PC-9 (cell line): Measurements from ENCODE around the gene SP6. TPM values are rescaled to one million over a fixed set of nuclear protein-coding genes. Genes with fewer than 3 reads are reported as not detected.

ENCODE experiments used
- BruUV-seq: library from RNA; stranded (reverse); fragments of 400-500 nt; replicated peaks from 2 replicates; lab custom pipeline; 2021; lab: Mats Ljungman, UMichigan
- CTCF ChIA-PET: fragments of 300-600 bp; sonication (Branson Sonifier 250); formaldehyde crosslinking; loops from one replicate; lab custom pipeline; 2022; ENCODE audit warnings: antibody characterized with exemption; lab: Charles Lee
- POLR2A ChIA-PET: fragments of 300-600 bp; sonication (Branson Sonifier 250); formaldehyde crosslinking; loops from one replicate; lab custom pipeline; 2022; ENCODE audit warnings: antibody characterized with exemption; ENCODE audit not compliant: unreplicated experiment; lab: Charles Lee
- DNase-seq, 2 experiments: peaks; one replicate each; pipeline versions ENCODE4 v3.0.0 to v3.0.0-alpha.2; 2015 to 2022; ENCODE audit warnings: mixed read lengths in 1 of 2
- H2AFZ ChIP-seq: fragments of 200-600 bp; sonication (generic); 2 replicates; pipeline ENCODE4 v1.8.1; 2017; ENCODE audit warnings: antibody characterized with exemption
- H3F3A ChIP-seq: fragments of 200-600 bp; sonication (generic); 2 replicates; pipeline ENCODE4 v1.8.1; 2017; ENCODE audit warnings: antibody characterized with exemption, mild to moderate bottlenecking, low read depth; ENCODE audit not compliant: insufficient read depth
- H3K27ac ChIP-seq: fragments of 200-600 bp; sonication (generic); 2 replicates; pipeline ENCODE4 v1.6.1; 2016; ENCODE audit warnings: mixed run types
- H3K27me3 ChIP-seq: fragments of 200-600 bp; sonication (generic); 2 replicates; pipeline ENCODE4 v1.6.1; 2016; ENCODE audit warnings: low read depth, mixed run types; ENCODE audit not compliant: insufficient read depth
- H3K36me3 ChIP-seq: fragments of 200-600 bp; sonication (generic); 2 replicates; pipeline ENCODE4 v1.6.1; 2016; ENCODE audit warnings: low read depth, mixed run types
- H3K4me1 ChIP-seq: fragments of 200-600 bp; sonication (generic); replicated peaks from 2 replicates; pipeline ENCODE4 v1.6.1; 2016; ENCODE audit warnings: mixed run types; ENCODE audit not compliant: insufficient read depth
- H3K4me2 ChIP-seq: fragments of 200-600 bp; sonication (generic); 2 replicates; pipeline ENCODE4 v1.6.1; 2017; ENCODE audit warnings: mixed run types
- H3K4me3 ChIP-seq: fragments of 200-600 bp; sonication (generic); 2 replicates; pipeline ENCODE4 v1.6.1; 2016; ENCODE audit warnings: mixed run types
- H3K79me2 ChIP-seq: fragments of 200-600 bp; sonication (generic); 2 replicates; pipeline ENCODE4 v1.6.1; 2017; ENCODE audit warnings: low read depth, mixed run types
- H3K9me2 ChIP-seq: fragments of 200-600 bp; sonication (generic); 2 replicates; pipeline ENCODE4 v1.8.1; 2017; ENCODE audit warnings: mild to moderate bottlenecking; ENCODE audit not compliant: insufficient read depth
- H3K9me3 ChIP-seq: fragments of 200-600 bp; sonication (generic); 2 replicates; pipeline ENCODE4 v1.8.1; 2016; ENCODE audit warnings: low read depth; ENCODE audit not compliant: insufficient read depth
- H4K20me1 ChIP-seq: fragments of 200-600 bp; sonication (generic); 2 replicates; pipeline ENCODE4 v1.8.1; 2017; ENCODE audit not compliant: insufficient read depth
- EZH2 ChIP-seq: fragments of 200-600 bp; sonication (generic); IDR thresholded peaks from 2 replicates; pipeline ENCODE4 v1.8.0; 2017; ENCODE audit warnings: antibody characterized with exemption, low read depth
- intact Hi-C: fragments of 100-400 bp; cut with micrococcal nuclease; formaldehyde crosslinking; loops from one replicate; pipeline ENCODE4 v1.10.0; 2022; ENCODE audit not compliant: unreplicated experiment
- total RNA-seq: library from RNA; stranded (reverse); gene quantifications from 2 replicates; pipeline ENCODE4 v1.2.3, GENCODE V29; 2021
- TF ChIP-seq, protein P1 (sequence below): fragments of 200-600 bp; sonication (generic); conservative IDR thresholded peaks from 2 replicates; pipeline ENCODE4 v1.6.1; 2017; ENCODE audit warnings: mixed run types, antibody characterized with exemption, mild to moderate bottlenecking, moderate library complexity

The SP6 gene
- total RNA-seq, 1 experiment from 2014 or later = 13.3 TPM

DNA sequence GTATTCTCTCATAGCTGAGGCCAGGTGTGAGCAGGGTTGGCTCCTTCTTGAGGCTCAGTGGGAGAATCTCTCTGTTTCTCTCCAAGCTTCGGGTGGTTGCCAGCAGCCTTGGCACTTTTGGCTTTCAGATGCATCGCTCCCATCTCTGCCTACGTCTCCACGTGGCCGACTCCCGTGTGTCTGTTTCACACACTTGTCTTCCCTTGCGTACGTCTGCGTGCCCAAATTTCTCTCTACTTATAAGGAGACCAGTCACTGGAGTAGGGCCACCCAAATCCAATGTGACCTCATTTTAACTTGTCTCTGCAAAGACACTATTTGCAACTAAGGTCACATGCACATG is 44.1 kb downstream of the SP6 start:
- no peak for TF ChIP-seq EZH2
- TF ChIP-seq, protein P1, sequence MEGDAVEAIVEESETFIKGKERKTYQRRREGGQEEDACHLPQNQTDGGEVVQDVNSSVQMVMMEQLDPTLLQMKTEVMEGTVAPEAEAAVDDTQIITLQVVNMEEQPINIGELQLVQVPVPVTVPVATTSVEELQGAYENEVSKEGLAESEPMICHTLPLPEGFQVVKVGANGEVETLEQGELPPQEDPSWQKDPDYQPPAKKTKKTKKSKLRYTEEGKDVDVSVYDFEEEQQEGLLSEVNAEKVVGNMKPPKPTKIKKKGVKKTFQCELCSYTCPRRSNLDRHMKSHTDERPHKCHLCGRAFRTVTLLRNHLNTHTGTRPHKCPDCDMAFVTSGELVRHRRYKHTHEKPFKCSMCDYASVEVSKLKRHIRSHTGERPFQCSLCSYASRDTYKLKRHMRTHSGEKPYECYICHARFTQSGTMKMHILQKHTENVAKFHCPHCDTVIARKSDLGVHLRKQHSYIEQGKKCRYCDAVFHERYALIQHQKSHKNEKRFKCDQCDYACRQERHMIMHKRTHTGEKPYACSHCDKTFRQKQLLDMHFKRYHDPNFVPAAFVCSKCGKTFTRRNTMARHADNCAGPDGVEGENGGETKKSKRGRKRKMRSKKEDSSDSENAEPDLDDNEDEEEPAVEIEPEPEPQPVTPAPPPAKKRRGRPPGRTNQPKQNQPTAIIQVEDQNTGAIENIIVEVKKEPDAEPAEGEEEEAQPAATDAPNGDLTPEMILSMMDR = no peak
- ChIA-PET POLR2A (no interaction called here), CTCF (no interaction called here)
- Histone ChIP-seq H3K9me2 (no peaks in the 10 kb centered on the region), H4K20me1 (no peaks in the 10 kb centered on the region), H3K27me3 (no peaks in the 10 kb centered on the region), H3K27ac (no peak overlapping the region), H3F3A (peaks cover 43% of the 10 kb centered on the region), H3K4me2 (no peak overlapping the region), H3K4me1 (peaks cover 35% of the 10 kb centered on the region), H3K9me3 (no peaks in the 10 kb centered on the region), H3K36me3 (peaks cover 24% of the 10 kb centered on the region), H3K4me3 (no peak overlapping the region), H3K79me2 (no peaks in the 10 kb centered on the region), H2AFZ (no peak overlapping the region)
- BruUV-seq = no TSS peak
- no peak for DNase-seq
- intact Hi-C loops = no loop called here

DNA sequence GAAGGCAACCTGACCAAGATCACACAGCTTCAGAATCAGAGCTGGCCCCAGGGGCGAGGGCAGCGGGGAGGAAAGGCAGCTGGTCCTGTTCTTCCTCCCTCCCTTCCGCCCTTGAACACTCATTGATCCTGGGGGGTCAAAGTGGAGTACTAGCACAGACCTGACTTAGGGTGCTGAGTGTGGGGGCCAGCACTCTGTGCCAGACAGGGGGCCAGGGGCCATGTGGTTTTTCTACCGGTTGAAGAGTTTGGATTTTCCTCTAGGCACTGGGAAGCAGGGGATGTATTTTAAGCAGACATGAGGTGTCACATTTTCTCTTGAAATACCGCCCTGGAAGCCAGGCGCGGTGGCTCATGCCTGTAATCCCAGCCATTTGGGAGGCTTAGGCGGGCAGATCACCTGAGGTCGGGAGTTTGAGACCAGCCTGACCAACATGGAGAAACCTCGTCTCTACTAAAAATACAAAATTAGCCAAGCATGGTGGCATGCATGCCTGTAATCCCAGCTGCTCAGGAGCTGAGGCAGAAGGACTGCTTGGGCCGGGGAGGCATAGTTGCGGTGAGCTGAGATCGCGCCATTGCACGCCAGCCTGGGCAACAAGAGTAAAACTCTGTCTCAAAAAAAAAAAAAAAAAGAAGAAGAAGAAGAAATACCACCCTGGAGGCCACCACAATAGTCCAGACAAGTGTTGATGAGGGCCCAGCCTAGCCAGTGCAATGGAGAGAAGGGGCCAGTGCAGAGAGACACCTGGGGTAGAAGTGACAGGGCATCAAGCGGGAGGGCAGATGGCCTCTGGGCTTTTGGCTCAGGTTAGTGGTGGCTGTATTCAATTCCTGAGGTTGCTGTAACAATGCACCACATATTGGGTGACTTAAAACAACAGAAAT is 44.7 kb downstream of the SP6 start:
- no peak overlapping the region for H3K4me3 ChIP-seq
- H3K36me3 ChIP-seq = peaks cover 24% of the 10 kb centered on the region
- H3K79me2 ChIP-seq = no peaks in the 10 kb centered on the region
- H3F3A ChIP-seq = peaks cover 37% of the 10 kb centered on the region
- no peak overlapping the region for H2AFZ ChIP-seq
- DNase-seq = no peak
- BruUV-seq = no TSS peak
- H3K9me3 ChIP-seq = no peaks in the 10 kb centered on the region
- H4K20me1 ChIP-seq = no peaks in the 10 kb centered on the region
- no peak overlapping the region for H3K27ac ChIP-seq
- intact Hi-C loops = no loop called here
- no peaks in the 10 kb centered on the region for H3K27me3 ChIP-seq
- no peaks in the 10 kb centered on the region for H3K9me2 ChIP-seq
- peaks cover 28% of the 10 kb centered on the region for H3K4me1 ChIP-seq
- ChIA-PET POLR2A (no interaction called here), CTCF (no interaction called here)
- no peak overlapping the region for H3K4me2 ChIP-seq
- TF ChIP-seq, protein P1 = no peak
- no peak for TF ChIP-seq EZH2

DNA sequence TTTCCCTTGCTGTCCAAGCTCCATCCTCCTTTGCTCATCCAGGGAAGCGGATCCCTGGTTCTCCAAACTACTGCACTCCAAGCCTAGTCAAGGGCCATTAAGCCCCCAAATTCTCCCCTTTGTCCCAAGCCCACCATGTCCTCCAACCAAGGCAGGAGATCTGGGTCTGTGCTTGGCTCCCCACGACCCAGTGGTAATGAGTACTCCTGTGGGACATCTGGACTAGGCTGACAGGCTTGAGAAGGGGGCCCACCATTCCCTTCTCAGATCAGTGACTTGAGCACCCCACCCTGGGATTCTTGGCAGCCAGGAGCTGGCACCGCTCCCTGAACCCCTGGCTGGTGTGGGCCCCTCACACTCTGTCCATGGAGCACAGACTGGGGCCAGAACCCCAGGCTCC is 46.5 kb downstream of the SP6 start:
- H3K9me3 ChIP-seq = no peaks in the 10 kb centered on the region
- no peaks in the 10 kb centered on the region for H3K79me2 ChIP-seq
- H3K4me1 ChIP-seq = peaks cover 11% of the 10 kb centered on the region
- TF ChIP-seq, protein P1 = no peak
- TF ChIP-seq EZH2 = no peak
- no TSS peak for BruUV-seq
- no peaks in the 10 kb centered on the region for H3K27me3 ChIP-seq
- H3K4me3 ChIP-seq = no peak overlapping the region
- H3K27ac ChIP-seq = no peak overlapping the region
- ChIA-PET CTCF (no interaction called here), POLR2A (no interaction called here)
- no peak overlapping the region for H3K4me2 ChIP-seq
- H2AFZ ChIP-seq = no peak overlapping the region
- H3K9me2 ChIP-seq = no peaks in the 10 kb centered on the region
- peaks cover 22% of the 10 kb centered on the region for H3F3A ChIP-seq
- H3K36me3 ChIP-seq = peaks cover 22% of the 10 kb centered on the region
- H4K20me1 ChIP-seq = no peaks in the 10 kb centered on the region
- DNase-seq = no peak
- intact Hi-C loops = loop anchor here (5.0 kb wide), 1 partner anchor 862 kb away; no protein-coding TSS in a partner anchor
